ENCODE data around the gene TMEM87B. TPM values are rescaled to one million over a fixed set of nuclear protein-coding genes. Genes with fewer than 3 reads are reported as not detected.

The TMEM87B gene
- polyA plus RNA-seq, 1 donor from 2014 or later: 12.8 TPM

GRCh38 chr2:112164876-112165275 lies 109.8 kb downstream of the TMEM87B start:
- no peaks in the 10 kb centered on the region for H3K9me3 ChIP-seq (ENCODE audit: low read length)
- no peak overlapping the region for H3K4me3 ChIP-seq (ENCODE audit: low read length)
- H3F3A ChIP-seq (ENCODE audit: insufficient read depth, low read length, poor library complexity, severe bottlenecking): no peaks in the 10 kb centered on the region
- no peaks in the 10 kb centered on the region for H3K79me2 ChIP-seq (replicated peaks; ENCODE audit: insufficient read depth, low read length)
- TF ChIP-seq EP300 (conservative IDR thresholded peaks at IDR 0.05; ENCODE audit: poor library complexity, severe bottlenecking) (no peak), POLR2AphosphoS5 (IDR thresholded peaks at IDR 0.05) (no peak), REST (IDR thresholded peaks at IDR 0.05; ENCODE audit: borderline replicate concordance) (no peak), RAD21 (conservative IDR thresholded peaks at IDR 0.05) (no peak), TAF1 (IDR thresholded peaks at IDR 0.05; ENCODE audit: low read depth) (no peak), MXI1 (conservative IDR thresholded peaks at IDR 0.05; ENCODE audit: poor library complexity, severe bottlenecking) (no peak), EZH2 (IDR thresholded peaks at IDR 0.05; ENCODE audit: borderline replicate concordance, insufficient read depth, low read length, poor library complexity, severe bottlenecking) (no peak), SMC3 (conservative IDR thresholded peaks at IDR 0.05; ENCODE audit: poor library complexity) (no peak)
- TF ChIP-seq, protein P1, sequence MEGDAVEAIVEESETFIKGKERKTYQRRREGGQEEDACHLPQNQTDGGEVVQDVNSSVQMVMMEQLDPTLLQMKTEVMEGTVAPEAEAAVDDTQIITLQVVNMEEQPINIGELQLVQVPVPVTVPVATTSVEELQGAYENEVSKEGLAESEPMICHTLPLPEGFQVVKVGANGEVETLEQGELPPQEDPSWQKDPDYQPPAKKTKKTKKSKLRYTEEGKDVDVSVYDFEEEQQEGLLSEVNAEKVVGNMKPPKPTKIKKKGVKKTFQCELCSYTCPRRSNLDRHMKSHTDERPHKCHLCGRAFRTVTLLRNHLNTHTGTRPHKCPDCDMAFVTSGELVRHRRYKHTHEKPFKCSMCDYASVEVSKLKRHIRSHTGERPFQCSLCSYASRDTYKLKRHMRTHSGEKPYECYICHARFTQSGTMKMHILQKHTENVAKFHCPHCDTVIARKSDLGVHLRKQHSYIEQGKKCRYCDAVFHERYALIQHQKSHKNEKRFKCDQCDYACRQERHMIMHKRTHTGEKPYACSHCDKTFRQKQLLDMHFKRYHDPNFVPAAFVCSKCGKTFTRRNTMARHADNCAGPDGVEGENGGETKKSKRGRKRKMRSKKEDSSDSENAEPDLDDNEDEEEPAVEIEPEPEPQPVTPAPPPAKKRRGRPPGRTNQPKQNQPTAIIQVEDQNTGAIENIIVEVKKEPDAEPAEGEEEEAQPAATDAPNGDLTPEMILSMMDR (IDR thresholded peaks at IDR 0.05; ENCODE audit: poor library complexity, severe bottlenecking): no peak
- no peaks in the 10 kb centered on the region for H4K20me1 ChIP-seq (ENCODE audit: insufficient read depth)
- H3K4me2 ChIP-seq (ENCODE audit: low read length): no peak overlapping the region
- no peak overlapping the region for H3K27ac ChIP-seq (ENCODE audit: low read length)
- H3K9ac ChIP-seq (ENCODE audit: low read length): no peak overlapping the region
- no peaks in the 10 kb centered on the region for H3K27me3 ChIP-seq (ENCODE audit: insufficient read depth, low read depth, low read length)
- H3K9me2 ChIP-seq (ENCODE audit: insufficient read depth, low read length): no peaks in the 10 kb centered on the region
- no peak overlapping the region for H2AFZ ChIP-seq (ENCODE audit: low read depth, low read length)
- no peaks in the 10 kb centered on the region for H3K36me3 ChIP-seq (ENCODE audit: insufficient read depth, low read length)

- TF ChIP-seq RAD21 (conservative IDR thresholded peaks at IDR 0.05): no peak
- no peak for TF ChIP-seq POLR2AphosphoS5 (IDR thresholded peaks at IDR 0.05)
- no peak for TF ChIP-seq TAF1 (IDR thresholded peaks at IDR 0.05; ENCODE audit: low read depth)
- TF ChIP-seq, protein P1 (IDR thresholded peaks at IDR 0.05; ENCODE audit: poor library complexity, severe bottlenecking): no peak
- no peak for TF ChIP-seq MXI1 (conservative IDR thresholded peaks at IDR 0.05; ENCODE audit: poor library complexity, severe bottlenecking)
- TF ChIP-seq SMC3 (conservative IDR thresholded peaks at IDR 0.05; ENCODE audit: poor library complexity): no peak
- no peak for TF ChIP-seq EP300 (conservative IDR thresholded peaks at IDR 0.05; ENCODE audit: poor library complexity, severe bottlenecking)
- TF ChIP-seq REST (IDR thresholded peaks at IDR 0.05; ENCODE audit: borderline replicate concordance): no peak
- no peak for TF ChIP-seq EZH2 (IDR thresholded peaks at IDR 0.05; ENCODE audit: borderline replicate concordance, insufficient read depth, low read length, poor library complexity, severe bottlenecking)
- Histone ChIP-seq H3F3A (ENCODE audit: insufficient read depth, low read length, poor library complexity, severe bottlenecking) (no peaks in the 10 kb centered on the region), H4K20me1 (ENCODE audit: insufficient read depth) (no peaks in the 10 kb centered on the region), H3K9me2 (ENCODE audit: insufficient read depth, low read length) (no peaks in the 10 kb centered on the region), H3K79me2 (replicated peaks; ENCODE audit: insufficient read depth, low read length) (no peaks in the 10 kb centered on the region), H3K27me3 (ENCODE audit: insufficient read depth, low read depth, low read length) (no peaks in the 10 kb centered on the region), H3K27ac (ENCODE audit: low read length) (no peak overlapping the region), H3K9me3 (ENCODE audit: low read length) (no peaks in the 10 kb centered on the region), H3K4me3 (ENCODE audit: low read length) (no peak overlapping the region), H3K4me2 (ENCODE audit: low read length) (no peak overlapping the region), H3K9ac (ENCODE audit: low read length) (no peak overlapping the region), H2AFZ (ENCODE audit: low read depth, low read length) (no peak overlapping the region), H3K36me3 (ENCODE audit: insufficient read depth, low read length) (no peaks in the 10 kb centered on the region)
Observed at GRCh38 chr2:112165296-112165695, 110.2 kb downstream of the TMEM87B start.

All from neural cell (in vitro differentiated cells).